Smooth muscle cell (in vitro differentiated cells): ENCODE data around the gene ZNF536. TPM values are rescaled to one million over a fixed set of nuclear protein-coding genes. Genes with fewer than 3 reads are reported as not detected.

ENCODE experiments used
- DNase-seq: peaks from one replicate; lab custom pipeline; 2025; ENCODE audit not compliant: unreplicated experiment; lab: John Stamatoyannopoulos, UW
- H2AFZ ChIP-seq: fragments of 200-600 bp; sonication (generic); 2 replicates; pipeline ENCODE4 v1.6.0; 2016; ENCODE audit warnings: antibody characterized with exemption, low read depth, mild to moderate bottlenecking
- H3F3A ChIP-seq: fragments of 200-600 bp; sonication (generic); 2 replicates; pipeline ENCODE4 v1.6.0; 2017; ENCODE audit warnings: antibody characterized with exemption, low read depth
- H3K27ac ChIP-seq: fragments of 200-600 bp; sonication (generic); 2 replicates; pipeline ENCODE4 v1.5.1; 2016; ENCODE audit warnings: low read depth, mild to moderate bottlenecking
- H3K27me3 ChIP-seq: fragments of 200-600 bp; sonication (generic); 2 replicates; pipeline ENCODE4 v1.6.1; 2016; ENCODE audit warnings: low read depth, mild to moderate bottlenecking
- H3K36me3 ChIP-seq: fragments of 200-600 bp; sonication (generic); 2 replicates; pipeline ENCODE4 v1.5.1; 2016; ENCODE audit warnings: low read depth
- H3K4me1 ChIP-seq: fragments of 200-600 bp; sonication (generic); 2 replicates; pipeline ENCODE4 v1.5.1; 2016; ENCODE audit warnings: low read depth
- H3K4me2 ChIP-seq: fragments of 200-600 bp; sonication (generic); 2 replicates; pipeline ENCODE4 v1.6.0; 2016; ENCODE audit warnings: mild to moderate bottlenecking
- H3K4me3 ChIP-seq: fragments of 200-600 bp; sonication (generic); 2 replicates; pipeline ENCODE4 v1.5.1; 2016; ENCODE audit warnings: mild to moderate bottlenecking
- H3K79me2 ChIP-seq: fragments of 200-600 bp; sonication (generic); 2 replicates; pipeline ENCODE4 v1.6.0; 2016; ENCODE audit warnings: low read depth, mild to moderate bottlenecking
- H3K9ac ChIP-seq: fragments of 200-600 bp; sonication (generic); 2 replicates; pipeline ENCODE4 v1.6.0; 2016; ENCODE audit warnings: low read depth
- H3K9me3 ChIP-seq: fragments of 200-600 bp; sonication (generic); replicated peaks from 2 replicates; pipeline ENCODE4 v1.5.1; 2016; ENCODE audit warnings: low read depth
- H4K20me1 ChIP-seq: fragments of 200-600 bp; sonication (generic); 2 replicates; pipeline ENCODE4 v1.6.0; 2016; ENCODE audit warnings: low read depth
- CTCF ChIP-seq: fragments of 200-600 bp; sonication (generic); IDR thresholded peaks from 2 replicates; pipeline ENCODE4 v1.5.1; 2017; ENCODE audit warnings: borderline replicate concordance, mild to moderate bottlenecking, antibody characterized with exemption; ENCODE audit not compliant: insufficient read depth, poor library complexity, severe bottlenecking
- WGBS: methylation state at CpG from one replicate; pipeline ENCODE4 v1.1.7; 2016; ENCODE audit warnings: low lambda C conversion rate; 5-methylcytosine and 5-hydroxymethylcytosine counted together
- polyA plus RNA-seq: library from polyadenylated mRNA; unstranded; fragments of >200 nt; fragmentation: Nextera tagmentation; extraction: Ambion mirVana; gene quantifications from 2 replicates; pipeline ENCODE4 v1.2.1, GENCODE V29; 2016
- total RNA-seq: library from RNA; depleted of rRNA; stranded (reverse); fragments of >200 nt; gene quantifications from 2 replicates; pipeline ENCODE4 v1.2.3, GENCODE V29; 2014

ZNF536 gene
- total and polyA plus RNA-seq, 2 experiments from 2014 or later, result not detected

- no peaks in the 10 kb centered on the region for H3K27me3 ChIP-seq
- no peaks in the 10 kb centered on the region for H3K4me1 ChIP-seq
- no peaks in the 10 kb centered on the region for H3K79me2 ChIP-seq
- H3F3A ChIP-seq, result no peaks in the 10 kb centered on the region
- H2AFZ ChIP-seq, result no peak overlapping the region
- no peak for TF ChIP-seq CTCF
- H3K4me2 ChIP-seq, result no peak overlapping the region
- 93% methylated on average over 5 of the region's 5 CpGs for WGBS
- no peak for DNase-seq
- no peak overlapping the region for H3K9ac ChIP-seq
- no peak overlapping the region for H3K27ac ChIP-seq
- H3K36me3 ChIP-seq, result no peaks in the 10 kb centered on the region
- no peaks in the 10 kb centered on the region for H3K9me3 ChIP-seq
- no peaks in the 10 kb centered on the region for H4K20me1 ChIP-seq
- H3K4me3 ChIP-seq, result no peak overlapping the region
Measured at GRCh38 chr19:30552593-30552992, 180.4 kb downstream of the ZNF536 start.

- Histone ChIP-seq H3K27ac (no peak overlapping the region), H3K9me3 (no peaks in the 10 kb centered on the region), H3F3A (no peaks in the 10 kb centered on the region), H3K4me3 (no peak overlapping the region), H3K27me3 (no peaks in the 10 kb centered on the region), H2AFZ (no peak overlapping the region), H3K9ac (no peak overlapping the region), H4K20me1 (no peaks in the 10 kb centered on the region), H3K36me3 (no peaks in the 10 kb centered on the region), H3K79me2 (no peaks in the 10 kb centered on the region), H3K4me1 (no peaks in the 10 kb centered on the region), H3K4me2 (no peak overlapping the region)
- 82% methylated on average over 12 of the region's 12 CpGs for WGBS
- TF ChIP-seq CTCF, result no peak
- no peak for DNase-seq
Measured at GRCh38 chr19:30555075-30555790, 183.0 kb downstream of the ZNF536 start.

GRCh38 chr19:30555791-30556110, 183.6 kb downstream of the ZNF536 start:
- H3K79me2 ChIP-seq, result no peaks in the 10 kb centered on the region
- H3K4me2 ChIP-seq, result no peak overlapping the region
- no peaks in the 10 kb centered on the region for H3K36me3 ChIP-seq
- no peak overlapping the region for H3K27ac ChIP-seq
- no peaks in the 10 kb centered on the region for H3K4me1 ChIP-seq
- no peaks in the 10 kb centered on the region for H3K27me3 ChIP-seq
- no peaks in the 10 kb centered on the region for H4K20me1 ChIP-seq
- no peaks in the 10 kb centered on the region for H3K9me3 ChIP-seq
- no peak overlapping the region for H2AFZ ChIP-seq
- no peak overlapping the region for H3K9ac ChIP-seq
- TF ChIP-seq CTCF, result no peak
- H3F3A ChIP-seq, result no peaks in the 10 kb centered on the region
- no peak for DNase-seq
- whole genome bisulfite sequencing, result 79% methylated on average over 1 of the region's 1 CpG
- no peak overlapping the region for H3K4me3 ChIP-seq

- Histone ChIP-seq H3K79me2 (no peaks in the 10 kb centered on the region), H3K4me1 (no peaks in the 10 kb centered on the region), H3K4me3 (no peak overlapping the region), H3K27ac (no peak overlapping the region), H3K36me3 (no peaks in the 10 kb centered on the region), H4K20me1 (no peaks in the 10 kb centered on the region), H3K9me3 (no peaks in the 10 kb centered on the region), H3K9ac (no peak overlapping the region), H3K27me3 (no peaks in the 10 kb centered on the region), H3K4me2 (no peak overlapping the region), H2AFZ (no peak overlapping the region), H3F3A (no peaks in the 10 kb centered on the region)
- TF ChIP-seq CTCF, result no peak
- DNase-seq, result no peak
- WGBS, result 55% methylated on average over 6 of the region's 6 CpGs
Measured at GRCh38 chr19:30556230-30556711, 184.1 kb downstream of the ZNF536 start.
